ENCODE results near the gene SRSF4.
A peak's percentile ranks its signal among the peaks of the same experiment; 100 is the strongest.

SRSF4 gene

GRCh38 chr1:29193879-29194455 lies 12.3 kb upstream of the SRSF4 start:
- TF ChIP-seq, protein P1, sequence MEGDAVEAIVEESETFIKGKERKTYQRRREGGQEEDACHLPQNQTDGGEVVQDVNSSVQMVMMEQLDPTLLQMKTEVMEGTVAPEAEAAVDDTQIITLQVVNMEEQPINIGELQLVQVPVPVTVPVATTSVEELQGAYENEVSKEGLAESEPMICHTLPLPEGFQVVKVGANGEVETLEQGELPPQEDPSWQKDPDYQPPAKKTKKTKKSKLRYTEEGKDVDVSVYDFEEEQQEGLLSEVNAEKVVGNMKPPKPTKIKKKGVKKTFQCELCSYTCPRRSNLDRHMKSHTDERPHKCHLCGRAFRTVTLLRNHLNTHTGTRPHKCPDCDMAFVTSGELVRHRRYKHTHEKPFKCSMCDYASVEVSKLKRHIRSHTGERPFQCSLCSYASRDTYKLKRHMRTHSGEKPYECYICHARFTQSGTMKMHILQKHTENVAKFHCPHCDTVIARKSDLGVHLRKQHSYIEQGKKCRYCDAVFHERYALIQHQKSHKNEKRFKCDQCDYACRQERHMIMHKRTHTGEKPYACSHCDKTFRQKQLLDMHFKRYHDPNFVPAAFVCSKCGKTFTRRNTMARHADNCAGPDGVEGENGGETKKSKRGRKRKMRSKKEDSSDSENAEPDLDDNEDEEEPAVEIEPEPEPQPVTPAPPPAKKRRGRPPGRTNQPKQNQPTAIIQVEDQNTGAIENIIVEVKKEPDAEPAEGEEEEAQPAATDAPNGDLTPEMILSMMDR (IDR thresholded peaks at IDR 0.05; ENCODE audit: control insufficient read depth, insufficient read depth, low read depth, low read length, missing control alignments): no peak
- no peak for DNase-seq (ENCODE audit: low read depth)

GRCh38 chr1:29190718-29191117 lies 9.0 kb upstream of the SRSF4 start:
- TF ChIP-seq, protein P1 (IDR thresholded peaks at IDR 0.05; ENCODE audit: control insufficient read depth, insufficient read depth, low read depth, low read length, missing control alignments): no peak
- DNase-seq (ENCODE audit: low read depth): no peak
- no peak overlapping the region for H3K4me3 ChIP-seq (ENCODE audit: control insufficient read depth, low read depth, low read length)

More at GRCh38 chr1:29193879-29194455, 12.3 kb upstream of the SRSF4 start:
- H3K4me3 ChIP-seq (ENCODE audit: control insufficient read depth, low read depth, low read length): no peak overlapping the region

- no peak overlapping the region for H3K4me3 ChIP-seq (ENCODE audit: control insufficient read depth, low read depth, low read length)
- DNase-seq (ENCODE audit: low read depth): no peak
- TF ChIP-seq, protein P1 (IDR thresholded peaks at IDR 0.05; ENCODE audit: control insufficient read depth, insufficient read depth, low read depth, low read length, missing control alignments): no peak
Observed at GRCh38 chr1:29186707-29187106, 5.0 kb upstream of the SRSF4 start.

GRCh38 chr1:29186252-29186651 lies 4.6 kb upstream of the SRSF4 start:
- TF ChIP-seq, protein P1 (IDR thresholded peaks at IDR 0.05; ENCODE audit: control insufficient read depth, insufficient read depth, low read depth, low read length, missing control alignments): no peak
- no peak for DNase-seq (ENCODE audit: low read depth)

GRCh38 chr1:29183287-29183686 lies 1.6 kb upstream of the SRSF4 start:
- DNase-seq (ENCODE audit: low read depth): no peak
- no peak overlapping the region for H3K4me3 ChIP-seq (ENCODE audit: control insufficient read depth, low read depth, low read length)
- TF ChIP-seq, protein P1 (IDR thresholded peaks at IDR 0.05; ENCODE audit: control insufficient read depth, insufficient read depth, low read depth, low read length, missing control alignments): no peak

More at GRCh38 chr1:29186252-29186651, 4.6 kb upstream of the SRSF4 start:
- no peak overlapping the region for H3K4me3 ChIP-seq (ENCODE audit: control insufficient read depth, low read depth, low read length)

GRCh38 chr1:29180497-29181412 lies 945 bp downstream of the SRSF4 start:
- no peak for DNase-seq (ENCODE audit: low read depth)
- peak overlapping the region; percentile 96 for H3K4me3 ChIP-seq (ENCODE audit: control insufficient read depth, low read depth, low read length)
- TF ChIP-seq, protein P1 (IDR thresholded peaks at IDR 0.05; ENCODE audit: control insufficient read depth, insufficient read depth, low read depth, low read length, missing control alignments): no peak

Measured in AG09309 (cell line).